ENCODE measurements around the gene MPPED1.

Gene MPPED1

DNA sequence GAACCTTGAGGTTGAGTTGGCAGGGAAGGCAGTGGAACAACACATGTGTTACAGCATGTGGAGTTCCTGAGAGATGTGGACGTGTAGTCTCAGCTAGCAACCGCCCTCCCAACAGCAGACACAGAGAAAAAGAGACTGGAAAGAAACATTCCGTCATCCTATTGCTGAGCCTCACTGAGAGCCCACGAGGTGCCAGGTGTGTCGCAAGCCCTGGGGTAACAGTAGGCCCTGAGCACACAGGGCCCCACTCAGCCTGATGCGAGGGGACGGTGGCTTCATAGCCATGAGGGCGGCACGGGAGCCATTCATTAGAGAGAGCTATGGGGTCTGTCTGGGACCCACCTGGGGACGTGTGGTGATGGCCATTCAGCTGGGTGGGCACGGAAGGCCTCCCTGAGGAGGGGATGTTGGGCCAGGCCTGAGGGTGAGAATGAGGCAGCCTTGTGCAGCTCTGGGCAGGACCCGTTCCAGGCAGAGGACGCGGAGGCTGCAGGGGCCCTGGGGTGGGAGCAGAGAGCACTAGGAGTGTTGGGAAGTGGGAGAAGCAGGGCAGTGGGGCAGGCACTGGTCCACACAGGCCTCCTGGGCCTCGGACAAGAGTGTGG is 26.2 kb downstream of the MPPED1 start:
- Histone ChIP-seq H3K4me2 (ENCODE audit: insufficient read depth, low read length) (no peak overlapping the region), H3K27me3 (ENCODE audit: insufficient read depth, low read length, poor library complexity) (no peaks in the 10 kb centered on the region), H3K9me3 (ENCODE audit: insufficient read depth, low read length, severe bottlenecking) (no peaks in the 10 kb centered on the region), H2AFZ (ENCODE audit: low read depth, low read length) (no peak overlapping the region), H3K79me2 (ENCODE audit: insufficient read depth, low read length) (no peaks in the 10 kb centered on the region), H3K4me1 (ENCODE audit: insufficient read depth, low read length) (no peaks in the 10 kb centered on the region), H3K27ac (ENCODE audit: low read length) (no peak overlapping the region), H4K20me1 (ENCODE audit: insufficient read depth, low read length) (peaks cover 9% of the 10 kb centered on the region; the same call in 1 of the 2 replicates), H3K4me3 (ENCODE audit: low read depth in 1 of 2, low read length in 2 of 2) (no peak overlapping the region), H3K9ac (ENCODE audit: low read depth, low read length) (no peak overlapping the region), H3K36me3 (ENCODE audit: insufficient read depth, low read length) (no peaks in the 10 kb centered on the region)
- ATAC-seq (ENCODE audit: insufficient read depth, low read depth) = no peak
- DNase-seq = no peak
- TF ChIP-seq, protein P1, sequence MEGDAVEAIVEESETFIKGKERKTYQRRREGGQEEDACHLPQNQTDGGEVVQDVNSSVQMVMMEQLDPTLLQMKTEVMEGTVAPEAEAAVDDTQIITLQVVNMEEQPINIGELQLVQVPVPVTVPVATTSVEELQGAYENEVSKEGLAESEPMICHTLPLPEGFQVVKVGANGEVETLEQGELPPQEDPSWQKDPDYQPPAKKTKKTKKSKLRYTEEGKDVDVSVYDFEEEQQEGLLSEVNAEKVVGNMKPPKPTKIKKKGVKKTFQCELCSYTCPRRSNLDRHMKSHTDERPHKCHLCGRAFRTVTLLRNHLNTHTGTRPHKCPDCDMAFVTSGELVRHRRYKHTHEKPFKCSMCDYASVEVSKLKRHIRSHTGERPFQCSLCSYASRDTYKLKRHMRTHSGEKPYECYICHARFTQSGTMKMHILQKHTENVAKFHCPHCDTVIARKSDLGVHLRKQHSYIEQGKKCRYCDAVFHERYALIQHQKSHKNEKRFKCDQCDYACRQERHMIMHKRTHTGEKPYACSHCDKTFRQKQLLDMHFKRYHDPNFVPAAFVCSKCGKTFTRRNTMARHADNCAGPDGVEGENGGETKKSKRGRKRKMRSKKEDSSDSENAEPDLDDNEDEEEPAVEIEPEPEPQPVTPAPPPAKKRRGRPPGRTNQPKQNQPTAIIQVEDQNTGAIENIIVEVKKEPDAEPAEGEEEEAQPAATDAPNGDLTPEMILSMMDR (IDR thresholded peaks at IDR 0.05; ENCODE audit: borderline replicate concordance, extremely low read depth, low read length, poor library complexity, severe bottlenecking) = no peak

DNA sequence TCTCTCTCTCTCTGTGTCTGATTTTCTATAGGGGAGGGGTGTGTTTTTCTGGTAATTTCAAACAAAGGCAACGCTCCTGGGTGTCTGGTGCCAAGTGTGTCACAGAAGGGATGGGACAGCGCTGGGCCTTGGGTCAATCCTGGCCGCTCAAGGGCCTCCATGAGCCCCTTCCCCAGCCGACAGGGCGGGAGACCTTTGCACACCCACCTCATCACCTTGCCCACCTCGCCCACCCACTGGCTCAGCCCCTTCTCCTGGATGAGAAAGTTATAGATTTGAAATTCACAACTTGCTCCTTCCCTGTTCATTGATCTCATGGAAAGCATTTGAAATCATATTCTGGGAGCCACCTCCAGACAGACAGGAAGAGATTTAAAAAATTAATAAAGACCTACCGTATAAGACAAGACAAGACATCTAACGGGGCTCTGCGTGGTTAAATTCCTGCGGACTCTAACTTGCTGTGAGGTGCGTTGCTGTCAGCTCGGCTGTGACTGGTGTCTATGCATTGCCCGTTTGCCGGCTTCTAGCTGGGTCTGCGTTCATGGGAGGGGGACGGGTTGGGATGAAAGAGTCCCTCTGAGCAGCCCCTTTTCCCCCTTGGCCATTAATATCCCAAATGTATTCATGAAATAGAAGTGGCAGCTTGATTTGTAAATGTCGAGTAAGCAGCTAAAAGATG is 27.0 kb downstream of the MPPED1 start:
- H3K27me3 ChIP-seq (ENCODE audit: insufficient read depth, low read length, poor library complexity) = no peaks in the 10 kb centered on the region
- no peak overlapping the region for H3K27ac ChIP-seq (ENCODE audit: low read length)
- no peaks in the 10 kb centered on the region for H3K4me1 ChIP-seq (ENCODE audit: insufficient read depth, low read length)
- H4K20me1 ChIP-seq (ENCODE audit: insufficient read depth, low read length) = peaks cover 9% of the 10 kb centered on the region; the same call in 1 of the 2 replicates
- DNase-seq (no peak), ATAC-seq (ENCODE audit: insufficient read depth, low read depth) (no peak)
- H3K9me3 ChIP-seq (ENCODE audit: insufficient read depth, low read length, severe bottlenecking) = no peaks in the 10 kb centered on the region
- H3K4me3 ChIP-seq (ENCODE audit: low read depth in 1 of 2, low read length in 2 of 2) = no peak overlapping the region
- no peak overlapping the region for H2AFZ ChIP-seq (ENCODE audit: low read depth, low read length)
- no peaks in the 10 kb centered on the region for H3K36me3 ChIP-seq (ENCODE audit: insufficient read depth, low read length)
- no peak overlapping the region for H3K9ac ChIP-seq (ENCODE audit: low read depth, low read length)
- H3K4me2 ChIP-seq (ENCODE audit: insufficient read depth, low read length) = no peak overlapping the region
- H3K79me2 ChIP-seq (ENCODE audit: insufficient read depth, low read length) = no peaks in the 10 kb centered on the region
- no peak for TF ChIP-seq EZH2 (IDR thresholded peaks at IDR 0.05; ENCODE audit: borderline replicate concordance, low read depth, low read length, severe bottlenecking)
- TF ChIP-seq, protein P1 (IDR thresholded peaks at IDR 0.05; ENCODE audit: borderline replicate concordance, extremely low read depth, low read length, poor library complexity, severe bottlenecking) = no peak

DNA sequence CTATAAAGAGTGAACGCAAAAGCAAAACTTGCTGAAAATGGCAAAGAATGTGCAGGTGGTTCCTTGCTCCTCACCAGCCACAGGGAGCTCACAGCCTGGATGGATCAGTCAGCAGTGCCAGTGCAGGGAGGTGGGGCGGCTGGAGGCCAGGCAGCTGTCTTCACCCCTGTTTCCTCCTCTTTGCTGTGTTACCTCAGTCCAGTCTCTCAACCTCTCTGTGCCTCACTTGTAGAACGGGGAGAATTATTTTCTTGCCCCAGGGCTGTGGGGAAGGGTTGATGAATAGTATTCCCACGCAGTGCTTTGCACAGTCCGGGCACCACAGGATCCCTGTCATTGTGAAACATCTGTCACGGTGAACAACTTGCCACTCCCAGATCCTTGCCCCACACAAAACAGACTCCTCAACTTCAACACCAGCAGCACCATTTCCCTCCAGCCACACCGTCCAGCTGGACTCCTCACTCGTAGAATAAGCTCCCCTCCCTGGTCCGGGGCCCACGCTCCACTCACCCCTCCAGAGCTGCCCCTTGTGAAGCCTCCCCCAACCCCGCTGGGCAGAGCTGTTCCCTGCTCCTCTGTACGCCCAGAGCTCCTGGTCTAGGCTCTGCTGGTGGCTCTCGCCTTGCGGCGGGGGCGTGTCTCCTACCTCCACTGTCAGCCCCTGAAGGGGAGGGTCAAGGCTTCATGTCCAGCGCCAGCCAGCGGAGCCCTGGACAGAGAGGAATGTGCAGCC is 27.7 kb downstream of the MPPED1 start:
- H3K9ac ChIP-seq (ENCODE audit: low read depth, low read length) = no peak overlapping the region
- no peaks in the 10 kb centered on the region for H3K36me3 ChIP-seq (ENCODE audit: insufficient read depth, low read length)
- H2AFZ ChIP-seq (ENCODE audit: low read depth, low read length) = no peak overlapping the region
- no peak overlapping the region for H3K27ac ChIP-seq (ENCODE audit: low read length)
- no peaks in the 10 kb centered on the region for H3K4me1 ChIP-seq (ENCODE audit: insufficient read depth, low read length)
- H3K79me2 ChIP-seq (ENCODE audit: insufficient read depth, low read length) = no peaks in the 10 kb centered on the region
- no peak overlapping the region for H3K4me2 ChIP-seq (ENCODE audit: insufficient read depth, low read length)
- H3K4me3 ChIP-seq (ENCODE audit: low read depth in 1 of 2, low read length in 2 of 2) = no peak overlapping the region
- no peak for DNase-seq
- TF ChIP-seq EZH2 (IDR thresholded peaks at IDR 0.05; ENCODE audit: borderline replicate concordance, low read depth, low read length, severe bottlenecking) = no peak
- TF ChIP-seq, protein P1 (IDR thresholded peaks at IDR 0.05; ENCODE audit: borderline replicate concordance, extremely low read depth, low read length, poor library complexity, severe bottlenecking) = no peak
- peaks cover 9% of the 10 kb centered on the region; the same call in 1 of the 2 replicates for H4K20me1 ChIP-seq (ENCODE audit: insufficient read depth, low read length)
- H3K27me3 ChIP-seq (ENCODE audit: insufficient read depth, low read length, poor library complexity) = no peaks in the 10 kb centered on the region
- no peaks in the 10 kb centered on the region for H3K9me3 ChIP-seq (ENCODE audit: insufficient read depth, low read length, severe bottlenecking)
- no peak for ATAC-seq (ENCODE audit: insufficient read depth, low read depth)
